Measurements from ENCODE around the gene MACROD2.

Gene MACROD2

DNA sequence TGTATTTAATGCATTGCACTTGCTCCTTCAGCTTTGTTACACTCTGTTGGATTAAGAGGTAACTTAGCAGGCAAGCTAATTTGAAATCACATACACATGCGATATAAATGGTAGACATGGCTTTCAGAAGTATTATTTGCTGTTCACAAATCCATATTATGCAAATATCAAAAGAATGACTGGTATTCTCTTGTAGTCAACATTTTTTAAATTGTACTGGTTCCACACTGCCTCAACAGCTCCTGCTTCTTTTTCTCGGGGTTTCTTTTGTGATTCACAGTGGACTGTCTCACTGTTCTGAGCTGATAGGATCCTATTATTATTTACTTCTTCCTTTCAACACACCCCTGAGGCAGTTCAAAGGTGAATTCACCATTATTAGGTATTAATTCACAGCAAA, 1650.5 kb downstream of the MACROD2 start:
- no peak for FAIRE-seq
- TF ChIP-seq, protein P1, sequence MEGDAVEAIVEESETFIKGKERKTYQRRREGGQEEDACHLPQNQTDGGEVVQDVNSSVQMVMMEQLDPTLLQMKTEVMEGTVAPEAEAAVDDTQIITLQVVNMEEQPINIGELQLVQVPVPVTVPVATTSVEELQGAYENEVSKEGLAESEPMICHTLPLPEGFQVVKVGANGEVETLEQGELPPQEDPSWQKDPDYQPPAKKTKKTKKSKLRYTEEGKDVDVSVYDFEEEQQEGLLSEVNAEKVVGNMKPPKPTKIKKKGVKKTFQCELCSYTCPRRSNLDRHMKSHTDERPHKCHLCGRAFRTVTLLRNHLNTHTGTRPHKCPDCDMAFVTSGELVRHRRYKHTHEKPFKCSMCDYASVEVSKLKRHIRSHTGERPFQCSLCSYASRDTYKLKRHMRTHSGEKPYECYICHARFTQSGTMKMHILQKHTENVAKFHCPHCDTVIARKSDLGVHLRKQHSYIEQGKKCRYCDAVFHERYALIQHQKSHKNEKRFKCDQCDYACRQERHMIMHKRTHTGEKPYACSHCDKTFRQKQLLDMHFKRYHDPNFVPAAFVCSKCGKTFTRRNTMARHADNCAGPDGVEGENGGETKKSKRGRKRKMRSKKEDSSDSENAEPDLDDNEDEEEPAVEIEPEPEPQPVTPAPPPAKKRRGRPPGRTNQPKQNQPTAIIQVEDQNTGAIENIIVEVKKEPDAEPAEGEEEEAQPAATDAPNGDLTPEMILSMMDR (IDR thresholded peaks at IDR 0.05; ENCODE audit: insufficient read depth, missing control alignments) = no peak
- no peak for DNase-seq (ENCODE audit: insufficient read length, low spot score)

DNA sequence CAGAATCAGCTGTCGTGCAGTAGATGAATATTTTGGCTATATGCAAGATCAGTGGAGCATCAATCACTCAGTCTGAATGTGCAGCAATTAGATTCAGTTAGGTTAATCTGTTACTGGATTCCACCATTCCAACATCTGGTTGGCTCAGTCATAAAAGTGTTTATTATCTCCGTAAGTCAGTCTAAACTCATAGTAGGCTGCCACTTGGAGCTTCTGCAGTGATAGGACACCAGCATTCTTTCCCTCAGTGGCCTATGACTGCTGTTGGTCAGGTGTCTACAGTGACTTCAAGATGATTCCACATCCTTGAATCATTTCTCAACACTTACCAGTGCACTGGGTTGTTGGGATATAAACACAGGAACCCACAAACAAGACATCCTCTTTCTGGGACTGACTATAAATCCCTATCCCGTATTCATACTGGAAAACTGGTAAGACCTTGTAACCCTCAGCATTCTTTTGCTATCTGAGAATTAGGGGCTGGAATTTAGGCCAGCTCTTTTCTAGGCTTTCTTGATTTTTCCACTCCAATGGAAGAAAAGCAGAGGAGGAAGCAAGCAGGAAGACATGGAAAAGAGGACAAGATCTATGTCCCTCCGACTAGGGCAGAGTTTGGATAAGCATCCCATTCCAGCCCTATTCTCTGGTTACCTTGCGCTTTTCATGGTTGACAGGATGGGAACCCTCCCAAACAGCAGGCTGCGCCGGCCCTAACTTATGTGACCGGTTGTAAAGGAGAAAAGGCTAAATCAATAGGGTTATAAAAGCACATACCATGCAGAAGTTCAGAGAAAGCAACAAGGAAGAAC, 1658.3 kb downstream of the MACROD2 start:
- DNase-seq (ENCODE audit: insufficient read length, low spot score) (no peak), FAIRE-seq (no peak)
- TF ChIP-seq, protein P1 (IDR thresholded peaks at IDR 0.05; ENCODE audit: insufficient read depth, missing control alignments) = no peak

DNA sequence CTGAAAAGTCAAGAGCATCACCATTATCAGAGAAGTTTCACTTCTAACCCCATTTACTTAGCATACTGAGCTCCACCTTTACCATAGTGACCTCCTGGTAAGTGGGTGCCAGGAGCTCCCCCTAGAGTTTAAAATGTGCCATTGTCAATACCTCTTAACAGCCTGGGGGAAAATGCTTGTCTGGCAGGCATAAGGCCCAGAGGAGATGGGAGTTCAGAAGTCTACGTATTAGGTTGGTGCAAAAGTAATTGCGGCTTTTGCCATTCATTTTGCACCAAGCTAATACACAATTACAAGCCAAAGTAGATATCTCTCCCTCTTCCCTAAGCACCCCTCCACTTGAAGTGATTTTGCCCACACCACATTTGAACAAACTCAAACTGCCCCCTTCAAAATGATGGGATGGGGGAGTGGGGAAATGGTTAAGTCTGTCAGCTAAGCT, 1658.9 kb downstream of the MACROD2 start:
- TF ChIP-seq, protein P1 (IDR thresholded peaks at IDR 0.05; ENCODE audit: insufficient read depth, missing control alignments) = peak; percentile 44
- no peak for DNase-seq (ENCODE audit: insufficient read length, low spot score)
- FAIRE-seq = no peak

DNA sequence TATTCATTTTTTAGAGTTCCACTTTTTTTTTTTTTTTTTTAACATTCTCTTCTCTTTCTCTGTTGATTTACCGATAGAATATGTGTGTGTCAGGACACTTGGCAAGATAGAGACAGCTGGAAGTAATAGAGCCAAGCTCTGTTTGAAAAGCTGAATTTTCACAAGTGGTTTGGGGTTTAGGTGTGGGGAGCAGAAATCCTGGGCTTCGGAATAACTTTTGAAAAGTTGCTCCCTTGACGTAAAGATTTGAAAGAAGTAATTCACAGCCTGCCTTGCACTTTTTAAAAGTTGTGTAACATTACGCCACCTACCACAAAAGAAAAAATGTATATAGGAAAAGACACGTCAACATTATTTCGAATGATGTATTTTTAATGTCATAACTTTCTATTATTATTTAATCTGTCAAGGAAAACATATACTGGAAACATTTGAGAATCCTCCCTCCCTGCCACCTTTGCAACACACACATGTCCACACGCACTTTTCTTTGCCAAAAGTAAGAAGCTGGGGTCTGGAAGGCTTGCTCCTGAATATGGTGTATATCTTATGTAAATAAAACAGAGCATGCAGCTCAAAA, 1660.1 kb downstream of the MACROD2 start:
- no peak for FAIRE-seq
- TF ChIP-seq, protein P1 (IDR thresholded peaks at IDR 0.05; ENCODE audit: insufficient read depth, missing control alignments) = no peak
- DNase-seq (ENCODE audit: insufficient read length, low spot score) = no peak

DNA sequence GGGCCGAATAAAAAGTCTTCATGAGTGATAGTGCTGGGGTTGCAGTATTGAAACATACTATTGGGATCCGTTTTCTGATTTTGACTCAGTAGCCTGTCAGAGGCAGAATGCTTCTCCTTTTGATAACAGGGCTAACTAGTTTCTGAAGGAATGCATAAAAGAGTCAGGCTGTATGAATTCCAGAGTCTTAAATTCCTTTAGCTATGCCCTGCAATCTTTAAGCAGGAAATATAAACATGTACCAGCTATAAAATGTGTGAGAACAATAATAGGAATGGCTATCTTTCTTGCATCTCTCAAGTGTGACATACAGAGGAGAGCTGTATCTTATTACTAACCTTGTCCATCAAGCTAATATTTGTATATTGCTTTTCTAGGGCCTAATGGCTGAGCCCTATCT, 1660.8 kb downstream of the MACROD2 start:
- no peak for DNase-seq (ENCODE audit: insufficient read length, low spot score)
- FAIRE-seq = no peak

DNA sequence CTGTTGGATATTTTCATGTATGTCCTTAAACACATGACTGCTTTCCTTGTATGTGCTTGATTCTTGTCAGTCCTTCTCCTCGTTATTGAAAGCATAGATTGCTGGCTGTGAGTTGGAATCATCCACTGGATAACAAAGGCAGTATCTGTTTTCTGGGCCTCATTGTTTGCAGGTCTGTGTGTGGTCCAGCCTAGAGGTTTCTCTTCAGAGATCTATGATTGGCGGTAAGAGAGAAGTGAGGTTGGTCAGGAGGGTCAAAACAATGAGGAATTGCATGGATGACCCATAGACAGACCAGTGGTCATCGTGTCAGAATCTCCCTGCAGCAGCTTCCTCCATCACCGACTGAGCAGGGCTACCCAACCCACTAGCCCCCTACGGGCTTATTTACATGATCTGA, 1663.0 kb downstream of the MACROD2 start:
- DNase-seq (ENCODE audit: insufficient read length, low spot score) (no peak), FAIRE-seq (no peak)
- TF ChIP-seq, protein P1 (IDR thresholded peaks at IDR 0.05; ENCODE audit: insufficient read depth, missing control alignments) = no peak

More for the DNA sequence above, 1660.8 kb downstream of the MACROD2 start:
- TF ChIP-seq, protein P1 (IDR thresholded peaks at IDR 0.05; ENCODE audit: insufficient read depth, missing control alignments) = no peak

DNA sequence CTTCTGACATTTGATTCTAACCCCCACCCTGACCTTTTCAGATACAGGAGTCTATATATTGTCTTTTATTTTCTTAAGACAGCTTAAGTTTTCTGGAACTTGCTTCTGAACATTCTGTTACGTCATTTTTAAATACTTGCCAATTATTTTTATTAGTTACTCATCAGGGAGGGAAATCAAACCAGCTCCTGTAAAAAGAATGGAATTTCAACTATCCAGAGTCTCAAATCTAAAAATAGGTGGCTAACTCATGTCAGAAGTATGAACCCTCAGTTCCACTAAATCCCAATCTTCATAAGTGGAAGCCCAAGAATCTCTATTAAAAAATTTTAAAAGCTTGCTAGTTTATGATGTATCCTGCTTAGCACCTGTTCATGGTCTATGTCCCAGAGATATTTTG, 1677.9 kb downstream of the MACROD2 start:
- DNase-seq (ENCODE audit: insufficient read length, low spot score) = no peak
- no peak for FAIRE-seq
- TF ChIP-seq, protein P1 (IDR thresholded peaks at IDR 0.05; ENCODE audit: insufficient read depth, missing control alignments) = no peak

Measured in D721Med (cell line).